Measurements from ENCODE around the gene ABCB11. TPM values are rescaled to one million over a fixed set of nuclear protein-coding genes. Genes with fewer than 3 reads are reported as not detected.

ABCB11 gene
- total RNA-seq, 1 experiment from 2014 or later = 0.12 TPM

DNA sequence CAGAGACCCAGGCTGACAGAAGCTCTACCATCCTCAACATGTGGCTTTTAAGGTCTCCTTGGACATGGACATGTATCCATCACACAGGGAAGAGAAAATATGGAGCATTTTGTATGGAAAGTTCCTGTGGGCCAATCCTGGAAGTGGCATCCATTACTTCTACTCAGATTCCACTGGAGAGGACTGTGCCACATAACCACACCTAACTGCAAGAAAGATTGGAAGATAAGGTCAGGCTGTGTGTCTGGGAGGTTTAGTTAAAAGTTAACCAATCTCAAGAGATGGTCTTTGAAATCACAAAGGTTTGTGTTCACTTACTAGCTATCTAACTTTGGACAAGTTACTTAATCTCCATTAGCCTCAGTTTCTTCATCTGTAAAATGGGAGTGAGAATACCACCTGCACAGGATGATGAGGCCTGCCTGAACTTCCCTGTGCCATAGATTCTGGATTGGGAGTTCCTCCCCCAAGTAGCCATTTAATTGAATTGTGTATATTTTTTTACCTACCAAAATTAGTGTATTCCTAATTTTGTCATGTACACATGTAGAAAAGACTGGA lies 3.9 kb upstream of the ABCB11 start:
- ChIA-PET RAD21 (ENCODE audit: low non-redundant PET in 1 of 2, low total read pairs in 2 of 2, uncharacterized antibody in 2 of 2, unreplicated experiment in 2 of 2) (no interaction called here), CTCF (no interaction called here), POLR2A (no interaction called here)
- Histone ChIP-seq H3K9me3 (ENCODE audit: control insufficient read depth in 1 of 2, insufficient read depth in 1 of 2, low read depth in 1 of 2, low read length in 2 of 2) (no peaks in the 10 kb centered on the region), H3K9ac (ENCODE audit: low read length) (no peak overlapping the region), H3K9me2 (ENCODE audit: insufficient read depth) (no peaks in the 10 kb centered on the region), H3K79me2 (ENCODE audit: insufficient read depth, low read length) (no peaks in the 10 kb centered on the region), H3K4me2 (ENCODE audit: low read length) (no peak overlapping the region), H3K36me3 (ENCODE audit: control insufficient read depth in 1 of 2, insufficient read depth in 2 of 2, low read length in 2 of 2) (no peaks in the 10 kb centered on the region), H3K4me3 (replicated peaks in 1 of 2; ENCODE audit: low read depth in 1 of 2, low read length in 2 of 2) (no peak overlapping the region), H3K27ac (ENCODE audit: low read depth, low read length) (no peak overlapping the region), H2AFZ (ENCODE audit: low read depth, low read length, poor library complexity, severe bottlenecking) (no peak overlapping the region), H4K20me1 (ENCODE audit: insufficient read depth) (no peaks in the 10 kb centered on the region), H3K27me3 (ENCODE audit: insufficient read depth, low read length) (no peaks in the 10 kb centered on the region), H3K4me1 (ENCODE audit: control insufficient read depth in 1 of 2, insufficient read depth in 2 of 2, low read length in 2 of 2) (peaks cover 0 to 8% of the 10 kb centered on the region in 2 experiments; a peak in 1 of 4 replicates)
- TF ChIP-seq CBX3 (IDR thresholded peaks at IDR 0.05; ENCODE audit: low read depth) (no peak), JUND (IDR thresholded peaks at IDR 0.05) (no peak), ELF1 (IDR thresholded peaks at IDR 0.05; ENCODE audit: borderline replicate concordance, low read depth) (no peak), SP1 (IDR thresholded peaks at IDR 0.05; ENCODE audit: low read depth) (no peak), POLR2A (IDR thresholded peaks at IDR 0.05; ENCODE audit: borderline replicate concordance, extremely low read depth, insufficient read depth, insufficient read length) (no peak), EZH2phosphoT487 (IDR thresholded peaks at IDR 0.05; ENCODE audit: borderline replicate concordance) (no peak), ZNF274 (IDR thresholded peaks at IDR 0.05; ENCODE audit: low read depth, low read length) (no peak)
- TF ChIP-seq, protein P1, sequence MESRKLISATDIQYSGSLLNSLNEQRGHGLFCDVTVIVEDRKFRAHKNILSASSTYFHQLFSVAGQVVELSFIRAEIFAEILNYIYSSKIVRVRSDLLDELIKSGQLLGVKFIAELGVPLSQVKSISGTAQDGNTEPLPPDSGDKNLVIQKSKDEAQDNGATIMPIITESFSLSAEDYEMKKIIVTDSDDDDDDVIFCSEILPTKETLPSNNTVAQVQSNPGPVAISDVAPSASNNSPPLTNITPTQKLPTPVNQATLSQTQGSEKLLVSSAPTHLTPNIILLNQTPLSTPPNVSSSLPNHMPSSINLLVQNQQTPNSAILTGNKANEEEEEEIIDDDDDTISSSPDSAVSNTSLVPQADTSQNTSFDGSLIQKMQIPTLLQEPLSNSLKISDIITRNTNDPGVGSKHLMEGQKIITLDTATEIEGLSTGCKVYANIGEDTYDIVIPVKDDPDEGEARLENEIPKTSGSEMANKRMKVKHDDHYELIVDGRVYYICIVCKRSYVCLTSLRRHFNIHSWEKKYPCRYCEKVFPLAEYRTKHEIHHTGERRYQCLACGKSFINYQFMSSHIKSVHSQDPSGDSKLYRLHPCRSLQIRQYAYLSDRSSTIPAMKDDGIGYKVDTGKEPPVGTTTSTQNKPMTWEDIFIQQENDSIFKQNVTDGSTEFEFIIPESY (IDR thresholded peaks at IDR 0.05; ENCODE audit: extremely low read depth, insufficient replicate concordance, low read length) = no peak
- no TSS peak for BruUV-seq (replicated peaks)
- ATAC-seq = no peak
- intact Hi-C loops (cut with micrococcal nuclease) = no loop called here
- DNase-seq (ENCODE audit: low read depth, low spot score) = no peak

DNA sequence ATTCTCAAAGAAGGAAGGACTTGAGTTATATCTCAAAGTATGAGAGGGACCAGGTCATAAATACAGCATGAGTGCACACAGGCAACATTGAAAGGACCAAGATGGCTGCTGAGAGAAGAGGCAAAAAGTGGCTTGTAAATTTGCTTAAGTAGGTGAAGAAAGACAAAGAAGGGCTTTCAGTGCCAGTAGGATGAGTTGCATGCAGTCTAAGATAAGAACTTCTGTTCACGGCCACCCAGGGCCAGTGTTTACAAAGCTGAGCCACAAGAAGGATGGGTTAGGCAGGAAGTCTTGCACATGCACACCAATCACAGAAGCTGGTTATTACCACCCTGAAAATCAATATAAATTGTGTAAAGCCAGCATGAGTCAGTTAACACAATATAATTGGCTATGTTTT lies 3.1 kb upstream of the ABCB11 start:
- H3K4me3 ChIP-seq (replicated peaks in 1 of 2; ENCODE audit: low read depth in 1 of 2, low read length in 2 of 2) = no peak overlapping the region
- ChIA-PET CTCF (no interaction called here), POLR2A (no interaction called here), RAD21 (ENCODE audit: low non-redundant PET in 1 of 2, low total read pairs in 2 of 2, uncharacterized antibody in 2 of 2, unreplicated experiment in 2 of 2) (no interaction called here)
- intact Hi-C loops (cut with micrococcal nuclease) = no loop called here
- no peak overlapping the region for H3K4me2 ChIP-seq (ENCODE audit: low read length)
- BruUV-seq (replicated peaks) = no TSS peak
- H3K27me3 ChIP-seq (ENCODE audit: insufficient read depth, low read length) = no peaks in the 10 kb centered on the region
- no peak for TF ChIP-seq EZH2phosphoT487 (IDR thresholded peaks at IDR 0.05; ENCODE audit: borderline replicate concordance)
- TF ChIP-seq, protein P2, sequence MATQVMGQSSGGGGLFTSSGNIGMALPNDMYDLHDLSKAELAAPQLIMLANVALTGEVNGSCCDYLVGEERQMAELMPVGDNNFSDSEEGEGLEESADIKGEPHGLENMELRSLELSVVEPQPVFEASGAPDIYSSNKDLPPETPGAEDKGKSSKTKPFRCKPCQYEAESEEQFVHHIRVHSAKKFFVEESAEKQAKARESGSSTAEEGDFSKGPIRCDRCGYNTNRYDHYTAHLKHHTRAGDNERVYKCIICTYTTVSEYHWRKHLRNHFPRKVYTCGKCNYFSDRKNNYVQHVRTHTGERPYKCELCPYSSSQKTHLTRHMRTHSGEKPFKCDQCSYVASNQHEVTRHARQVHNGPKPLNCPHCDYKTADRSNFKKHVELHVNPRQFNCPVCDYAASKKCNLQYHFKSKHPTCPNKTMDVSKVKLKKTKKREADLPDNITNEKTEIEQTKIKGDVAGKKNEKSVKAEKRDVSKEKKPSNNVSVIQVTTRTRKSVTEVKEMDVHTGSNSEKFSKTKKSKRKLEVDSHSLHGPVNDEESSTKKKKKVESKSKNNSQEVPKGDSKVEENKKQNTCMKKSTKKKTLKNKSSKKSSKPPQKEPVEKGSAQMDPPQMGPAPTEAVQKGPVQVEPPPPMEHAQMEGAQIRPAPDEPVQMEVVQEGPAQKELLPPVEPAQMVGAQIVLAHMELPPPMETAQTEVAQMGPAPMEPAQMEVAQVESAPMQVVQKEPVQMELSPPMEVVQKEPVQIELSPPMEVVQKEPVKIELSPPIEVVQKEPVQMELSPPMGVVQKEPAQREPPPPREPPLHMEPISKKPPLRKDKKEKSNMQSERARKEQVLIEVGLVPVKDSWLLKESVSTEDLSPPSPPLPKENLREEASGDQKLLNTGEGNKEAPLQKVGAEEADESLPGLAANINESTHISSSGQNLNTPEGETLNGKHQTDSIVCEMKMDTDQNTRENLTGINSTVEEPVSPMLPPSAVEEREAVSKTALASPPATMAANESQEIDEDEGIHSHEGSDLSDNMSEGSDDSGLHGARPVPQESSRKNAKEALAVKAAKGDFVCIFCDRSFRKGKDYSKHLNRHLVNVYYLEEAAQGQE (IDR thresholded peaks at IDR 0.05; ENCODE audit: low read depth) = no peak
- TF ChIP-seq ZNF274 (IDR thresholded peaks at IDR 0.05; ENCODE audit: low read depth, low read length) = no peak
- TF ChIP-seq FOSL1 (IDR thresholded peaks at IDR 0.05; ENCODE audit: low read depth) = no peak
- TF ChIP-seq EZH2 (IDR thresholded peaks at IDR 0.05) = no peak
- H4K20me1 ChIP-seq (ENCODE audit: insufficient read depth) = no peaks in the 10 kb centered on the region
- H3K36me3 ChIP-seq (ENCODE audit: control insufficient read depth in 1 of 2, insufficient read depth in 2 of 2, low read length in 2 of 2) = no peaks in the 10 kb centered on the region
- ATAC-seq = no peak; the same call in 1 of the 2 replicates
- no peak overlapping the region for H3K27ac ChIP-seq (ENCODE audit: low read depth, low read length)
- H3K9ac ChIP-seq (ENCODE audit: low read length) = no peak overlapping the region
- no peak for DNase-seq (ENCODE audit: low read depth, low spot score)
- no peaks in the 10 kb centered on the region for H3K9me3 ChIP-seq (ENCODE audit: control insufficient read depth in 1 of 2, insufficient read depth in 1 of 2, low read depth in 1 of 2, low read length in 2 of 2)
- H3K4me1 ChIP-seq (ENCODE audit: control insufficient read depth in 1 of 2, insufficient read depth in 2 of 2, low read length in 2 of 2) = peaks cover 0 to 8% of the 10 kb centered on the region in 2 experiments; a peak in 1 of 4 replicates
- no peak overlapping the region for H2AFZ ChIP-seq (ENCODE audit: low read depth, low read length, poor library complexity, severe bottlenecking)
- H3K9me2 ChIP-seq (ENCODE audit: insufficient read depth) = no peaks in the 10 kb centered on the region
- H3K79me2 ChIP-seq (ENCODE audit: insufficient read depth, low read length) = no peaks in the 10 kb centered on the region

Measured in HCT116 (cell line).